HG03066 (cell line): Measurements from ENCODE around the gene TTC39C.

Source experiments
- ATAC-seq: cut with Tn5 transposase; IDR thresholded peaks from one replicate; pipeline ENCODE4 v1.9.1; 2021; ENCODE audit warnings: low read depth; ENCODE audit not compliant: unreplicated experiment

TTC39C gene

GRCh38 chr18:24014062-24014985, at the start of gene TTC39C:
TSS of gene TTC39C (plus strand) at chr18:24014754. CDS start at chr18:24014872, 118 bp downstream.
- ATAC-seq: peak; percentile 38

- no peak for ATAC-seq
Measured at GRCh38 chr18:23966909-23967308, 47.6 kb upstream of the TTC39C start.

GRCh38 chr18:23967321-23968089, 47.0 kb upstream of the TTC39C start:
- ATAC-seq: peak; percentile 54

GRCh38 chr18:23968638-23969604, 45.6 kb upstream of the TTC39C start:
- no peak for ATAC-seq

- no peak for ATAC-seq
Measured at GRCh38 chr18:23969664-23970063, 44.9 kb upstream of the TTC39C start.

- ATAC-seq: no peak
Measured at GRCh38 chr18:23970161-23971096, 44.1 kb upstream of the TTC39C start.

- ATAC-seq: no peak
Measured at GRCh38 chr18:23971097-23971440, 43.5 kb upstream of the TTC39C start.

GRCh38 chr18:23971666-23972230, 42.8 kb upstream of the TTC39C start:
- ATAC-seq: no peak

- ATAC-seq: no peak
Measured at GRCh38 chr18:23972453-23972852, 42.1 kb upstream of the TTC39C start.

- ATAC-seq: no peak
Measured at GRCh38 chr18:23977103-23977502, 37.5 kb upstream of the TTC39C start.

GRCh38 chr18:23977719-23978483, 36.7 kb upstream of the TTC39C start:
- no peak for ATAC-seq

- ATAC-seq: peak; percentile 89
Measured at GRCh38 chr18:23981369-23981980, 33.1 kb upstream of the TTC39C start.

- ATAC-seq: no peak
Measured at GRCh38 chr18:23982155-23983079, 32.1 kb upstream of the TTC39C start.

GRCh38 chr18:23983112-23983511, 31.4 kb upstream of the TTC39C start:
- ATAC-seq: no peak

- ATAC-seq: peak; percentile 59
Measured at GRCh38 chr18:23986600-23987359, 27.8 kb upstream of the TTC39C start.
